K562 (cell line): ENCODE results near the gene SYVN1. TPM values are rescaled to one million over a fixed set of nuclear protein-coding genes. Genes with fewer than 3 reads are reported as not detected.

Experiments used
- CBFA2T3 ChIP-seq: fragments of 450-650 bp; IDR thresholded peaks from 2 replicates; pipeline ENCODE4 v1.6.1; 2017
- EWSR1 ChIP-seq: fragments of 450-650 bp; IDR thresholded peaks from 2 replicates; pipeline ENCODE4 v1.6.1; 2018; ENCODE audit warnings: borderline replicate concordance, mild to moderate bottlenecking, low read depth, moderate library complexity; ENCODE audit not compliant: partially characterized antibody
- FOSL1 ChIP-seq: fragments of 200-800 bp; sonication (Bioruptor generic); conservative IDR thresholded peaks from 2 replicates; pipeline ENCODE4 v1.6.1; 2016; ENCODE audit warnings: missing genetic modification characterization, missing compliant biosample characterization
- HMG20B ChIP-seq: fragments of 250-450 bp; sonication (Bioruptor Pico); IDR thresholded peaks from 2 replicates; pipeline ENCODE4 v1.5.0; 2021; ENCODE audit warnings: mild to moderate bottlenecking
- ILK ChIP-seq: fragments of 450-650 bp; IDR thresholded peaks from 2 replicates; pipeline ENCODE4 v1.6.1; 2016; ENCODE audit warnings: missing genetic modification characterization, low read depth, mild to moderate bottlenecking, missing compliant biosample characterization, moderate library complexity, borderline replicate concordance
- NR2C2 ChIP-seq, 2 experiments: fragments of 200-800 bp in 1 of 2; sonication (Bioruptor generic) in 1 of 2; sonication (generic) in 1 of 2; formaldehyde crosslinking in 1 of 2; IDR thresholded peaks; 2 replicates each; pipeline versions ENCODE4 v1.6.1 to v1.8.0; 2016 to 2022; ENCODE audit warnings: mild to moderate bottlenecking in 1 of 2, missing compliant biosample characterization in 1 of 2, missing genetic modification characterization in 1 of 2, missing genetic modification reagents in 1 of 2
- SPI1 ChIP-seq: IDR thresholded peaks from 2 replicates; pipeline ENCODE4 v1.6.1; 2011; ENCODE audit warnings: low read depth, low read length, control low read depth, borderline replicate concordance
- SRSF7 ChIP-seq: fragments of 200-400 bp; formaldehyde crosslinking; optimal IDR thresholded peaks from 2 replicates; pipeline ENCODE3; 2017; ENCODE audit warnings: mild to moderate bottlenecking, low read depth, low read length
- TFAM ChIP-seq: fragments of 250-450 bp; sonication (Bioruptor Pico); conservative IDR thresholded peaks from 2 replicates; pipeline ENCODE4 v1.5.0; 2021; ENCODE audit warnings: mild to moderate bottlenecking, moderate library complexity
- ZNF589 ChIP-seq: fragments of 200-800 bp; sonication (Bioruptor generic); IDR thresholded peaks from 2 replicates; pipeline ENCODE4 v1.6.1; 2016; ENCODE audit warnings: low read depth, missing genetic modification characterization, missing compliant biosample characterization
- polyA plus RNA-seq, 8 experiments: library from polyadenylated mRNA; depleted of rRNA in 4 of 8; stranded (reverse) in 5 of 8; unstranded in 3 of 8; fragments of >200 nt; fragmentation: Nextera tagmentation in 2 of 8; fragmentation: Illumina TruSeq in 1 of 8; extraction: Ambion mirVana in 2 of 8; extraction: Trizol in 1 of 8; gene quantifications; 2 replicates each; pipeline versions ENCODE4 v1.2.1 to v1.2.3, GENCODE V29; 2011 to 2014; ENCODE audit warnings: inconsistent platforms in 1 of 8, missing spikeins in 1 of 8
- total RNA-seq, 7 experiments: library from RNA; depleted of rRNA in 6 of 7; stranded (reverse); fragments of >200 nt in 6 of 7; fragmentation: Illumina TruSeq in 2 of 7; extraction: Trizol in 2 of 7; gene quantifications; 2 replicates each; pipeline versions ENCODE4 v1.2.1 to v1.2.3, GENCODE V29; 2011 to 2021; ENCODE audit warnings: low replicate concordance in 1 of 7
- TF ChIP-seq, protein P1 (sequence below): fragments of 250-450 bp; sonication (Bioruptor Pico); IDR thresholded peaks from 2 replicates; pipeline ENCODE4 v1.8.0; 2021; ENCODE audit warnings: moderate library complexity, mild to moderate bottlenecking, inconsistent platforms
- TF ChIP-seq, protein P2 (sequence below), 3 experiments: fragments of 200-800 bp in 1 of 3; sonication (Bioruptor generic) in 1 of 3; sonication (generic) in 1 of 3; formaldehyde crosslinking in 1 of 3; IDR thresholded peaks; 2 replicates each; pipeline versions ENCODE4 v1.6.1 to v1.8.0; 2016 to 2022; ENCODE audit warnings: mild to moderate bottlenecking in 2 of 3, missing compliant biosample characterization in 2 of 3, missing genetic modification characterization in 2 of 3, missing genetic modification reagents in 1 of 3
- TF ChIP-seq, protein P3 (sequence below): fragments of 250-450 bp; sonication (Bioruptor Pico); IDR thresholded peaks from 2 replicates; pipeline ENCODE4 v1.4.0; 2020
- TF ChIP-seq, protein P4 (sequence below): fragments of 450-650 bp; formaldehyde crosslinking; IDR thresholded peaks from 2 replicates; pipeline ENCODE4 v1.4.0; 2020; ENCODE audit warnings: mild to moderate bottlenecking, moderate library complexity

Gene SYVN1
- total and polyA plus RNA-seq, 9 of the 15 experiments (the other 6 are each of a cell fraction or from before 2014, with no cell fraction given) = 0.41 to 47.4 (median 9.9) TPM

DNA sequence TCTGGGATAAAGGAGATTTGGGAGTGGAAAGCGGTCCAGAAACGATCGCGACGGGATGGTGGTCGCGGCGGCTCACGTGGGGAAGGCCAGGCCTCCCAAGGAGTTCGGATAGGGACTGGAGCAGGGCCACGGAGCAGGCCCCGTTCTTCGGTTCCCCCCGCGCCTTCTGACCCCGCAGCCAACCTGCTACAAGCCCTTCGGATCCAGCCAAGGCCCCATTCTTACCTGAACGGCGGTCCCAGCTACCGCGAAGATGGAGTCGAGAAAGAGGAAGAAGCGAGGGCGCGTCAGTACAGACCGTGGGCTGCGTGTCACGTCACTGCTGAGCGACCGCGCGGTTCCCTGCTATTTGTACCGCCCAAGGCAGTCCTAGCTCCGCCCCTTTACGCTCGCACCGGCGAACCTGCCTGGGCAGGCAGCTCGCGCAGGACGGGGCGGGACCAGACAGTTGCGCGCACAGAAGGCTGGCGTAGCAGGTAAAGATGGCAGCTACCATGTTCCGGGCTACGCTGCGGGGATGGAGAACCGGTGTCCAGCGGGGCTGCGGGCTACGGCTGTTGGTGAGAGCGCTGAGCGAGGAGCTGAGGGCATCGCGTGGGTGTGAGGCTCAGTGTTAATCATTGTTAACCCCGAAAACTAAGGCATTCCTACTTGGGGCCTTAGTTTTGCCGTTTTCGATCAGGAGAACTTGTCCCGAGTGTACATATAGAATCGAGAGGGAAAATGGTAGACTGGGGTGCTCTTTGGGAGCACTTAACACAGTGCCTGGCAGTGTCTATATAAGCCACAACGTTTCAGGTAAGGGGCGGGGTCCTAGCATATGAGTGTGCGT is 12.2 kb downstream of the SYVN1 start, which contains the start of the genes FAU and MRPL49 (continued):
- TF ChIP-seq, protein P1, sequence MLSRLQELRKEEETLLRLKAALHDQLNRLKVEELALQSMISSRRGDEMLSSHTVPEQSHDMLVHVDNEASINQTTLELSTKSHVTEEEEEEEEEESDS = no peak
- TF ChIP-seq EWSR1 (no peak), SPI1 (peak; percentile 75), HMG20B (CRISPR knock-in tag) (no peak), SRSF7 (no peak), TFAM (CRISPR knock-in tag) (no peak), FOSL1 (no peak), CBFA2T3 (no peak), ILK (tag) (no peak), ZNF589 (CRISPR knock-in tag) (0 out of 2 replicates have a peak, but pooled peaks have one; percentile 65), NR2C2 (CRISPR knock-in tag; IDR thresholded peaks at IDR 0.05) (peak; percentile 81), NR2C2 (tag; IDR thresholded peaks at IDR 0.05) (peak; percentile 84)
- TF ChIP-seq, protein P2, sequence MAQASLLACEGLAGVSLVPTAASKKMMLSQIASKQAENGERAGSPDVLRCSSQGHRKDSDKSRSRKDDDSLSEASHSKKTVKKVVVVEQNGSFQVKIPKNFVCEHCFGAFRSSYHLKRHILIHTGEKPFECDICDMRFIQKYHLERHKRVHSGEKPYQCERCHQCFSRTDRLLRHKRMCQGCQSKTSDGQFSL (CRISPR knock-in tag; IDR thresholded peaks at IDR 0.05) = no peak
- TF ChIP-seq, protein P2 (tag; IDR thresholded peaks at IDR 0.05) = no peak
- TF ChIP-seq, protein P3, sequence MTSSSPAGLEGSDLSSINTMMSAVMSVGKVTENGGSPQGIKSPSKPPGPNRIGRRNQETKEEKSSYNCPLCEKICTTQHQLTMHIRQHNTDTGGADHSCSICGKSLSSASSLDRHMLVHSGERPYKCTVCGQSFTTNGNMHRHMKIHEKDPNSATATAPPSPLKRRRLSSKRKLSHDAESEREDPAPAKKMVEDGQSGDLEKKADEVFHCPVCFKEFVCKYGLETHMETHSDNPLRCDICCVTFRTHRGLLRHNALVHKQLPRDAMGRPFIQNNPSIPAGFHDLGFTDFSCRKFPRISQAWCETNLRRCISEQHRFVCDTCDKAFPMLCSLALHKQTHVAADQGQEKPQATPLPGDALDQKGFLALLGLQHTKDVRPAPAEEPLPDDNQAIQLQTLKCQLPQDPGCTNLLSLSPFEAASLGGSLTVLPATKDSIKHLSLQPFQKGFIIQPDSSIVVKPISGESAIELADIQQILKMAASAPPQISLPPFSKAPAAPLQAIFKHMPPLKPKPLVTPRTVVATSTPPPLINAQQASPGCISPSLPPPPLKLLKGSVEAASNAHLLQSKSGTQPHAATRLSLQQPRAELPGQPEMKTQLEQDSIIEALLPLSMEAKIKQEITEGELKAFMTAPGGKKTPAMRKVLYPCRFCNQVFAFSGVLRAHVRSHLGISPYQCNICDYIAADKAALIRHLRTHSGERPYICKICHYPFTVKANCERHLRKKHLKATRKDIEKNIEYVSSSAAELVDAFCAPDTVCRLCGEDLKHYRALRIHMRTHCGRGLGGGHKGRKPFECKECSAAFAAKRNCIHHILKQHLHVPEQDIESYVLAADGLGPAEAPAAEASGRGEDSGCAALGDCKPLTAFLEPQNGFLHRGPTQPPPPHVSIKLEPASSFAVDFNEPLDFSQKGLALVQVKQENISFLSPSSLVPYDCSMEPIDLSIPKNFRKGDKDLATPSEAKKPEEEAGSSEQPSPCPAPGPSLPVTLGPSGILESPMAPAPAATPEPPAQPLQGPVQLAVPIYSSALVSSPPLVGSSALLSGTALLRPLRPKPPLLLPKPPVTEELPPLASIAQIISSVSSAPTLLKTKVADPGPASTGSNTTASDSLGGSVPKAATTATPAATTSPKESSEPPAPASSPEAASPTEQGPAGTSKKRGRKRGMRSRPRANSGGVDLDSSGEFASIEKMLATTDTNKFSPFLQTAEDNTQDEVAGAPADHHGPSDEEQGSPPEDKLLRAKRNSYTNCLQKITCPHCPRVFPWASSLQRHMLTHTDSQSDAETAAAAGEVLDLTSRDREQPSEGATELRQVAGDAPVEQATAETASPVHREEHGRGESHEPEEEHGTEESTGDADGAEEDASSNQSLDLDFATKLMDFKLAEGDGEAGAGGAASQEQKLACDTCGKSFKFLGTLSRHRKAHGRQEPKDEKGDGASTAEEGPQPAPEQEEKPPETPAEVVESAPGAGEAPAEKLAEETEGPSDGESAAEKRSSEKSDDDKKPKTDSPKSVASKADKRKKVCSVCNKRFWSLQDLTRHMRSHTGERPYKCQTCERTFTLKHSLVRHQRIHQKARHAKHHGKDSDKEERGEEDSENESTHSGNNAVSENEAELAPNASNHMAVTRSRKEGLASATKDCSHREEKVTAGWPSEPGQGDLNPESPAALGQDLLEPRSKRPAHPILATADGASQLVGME (CRISPR knock-in tag) = no peak
- TF ChIP-seq, protein P4, sequence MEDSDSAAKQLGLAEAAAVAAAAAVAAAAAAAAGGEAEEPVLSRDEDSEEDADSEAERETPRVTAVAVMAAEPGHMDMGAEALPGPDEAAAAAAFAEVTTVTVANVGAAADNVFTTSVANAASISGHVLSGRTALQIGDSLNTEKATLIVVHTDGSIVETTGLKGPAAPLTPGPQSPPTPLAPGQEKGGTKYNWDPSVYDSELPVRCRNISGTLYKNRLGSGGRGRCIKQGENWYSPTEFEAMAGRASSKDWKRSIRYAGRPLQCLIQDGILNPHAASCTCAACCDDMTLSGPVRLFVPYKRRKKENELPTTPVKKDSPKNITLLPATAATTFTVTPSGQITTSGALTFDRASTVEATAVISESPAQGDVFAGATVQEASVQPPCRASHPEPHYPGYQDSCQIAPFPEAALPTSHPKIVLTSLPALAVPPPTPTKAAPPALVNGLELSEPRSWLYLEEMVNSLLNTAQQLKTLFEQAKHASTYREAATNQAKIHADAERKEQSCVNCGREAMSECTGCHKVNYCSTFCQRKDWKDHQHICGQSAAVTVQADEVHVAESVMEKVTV = no peak
